DND-41 (cell line): ENCODE measurements around the gene ATP9B.

Experiments used
- ATAC-seq: fragments of 200-7000 bp; cut with Tn5 transposase; 3 replicates; pipeline ENCODE4 v1.9.1; 2021; ENCODE audit warnings: low read depth; ENCODE audit not compliant: insufficient read depth
- DNase-seq: peaks from one replicate; pipeline ENCODE4 v3.0.0-alpha.2; 2020
- H2AFZ ChIP-seq: 2 replicates; pipeline ENCODE4 v1.6.0; 2012; ENCODE audit warnings: low read depth, low read length
- H3K27ac ChIP-seq: 2 replicates; pipeline ENCODE4 v1.5.1; 2012; ENCODE audit warnings: low read length, inconsistent platforms
- H3K27me3 ChIP-seq: fragments of 200-600 bp; sonication (generic); 2 replicates; pipeline ENCODE4 v1.6.0; 2012; ENCODE audit warnings: low read length, mild to moderate bottlenecking, inconsistent platforms; ENCODE audit not compliant: insufficient read depth, poor library complexity
- H3K36me3 ChIP-seq: 2 replicates; pipeline ENCODE4 v1.5.1; 2012; ENCODE audit warnings: low read length, inconsistent platforms; ENCODE audit not compliant: insufficient read depth
- H3K4me1 ChIP-seq: 2 replicates; pipeline ENCODE4 v1.5.1; 2012; ENCODE audit warnings: mild to moderate bottlenecking, low read length; ENCODE audit not compliant: insufficient read depth
- H3K4me2 ChIP-seq: 2 replicates; pipeline ENCODE4 v1.6.0; 2012; ENCODE audit warnings: mild to moderate bottlenecking, moderate library complexity, low read length, inconsistent platforms; ENCODE audit not compliant: insufficient read depth
- H3K4me3 ChIP-seq, 2 experiments: fragments of 200-600 bp in 1 of 2; shearing (Covaris generic) in 1 of 2; 2 replicates each; pipeline ENCODE4 v1.5.1; 2012 to 2016; ENCODE audit warnings: inconsistent platforms in 2 of 2, low read length in 2 of 2, mild to moderate bottlenecking in 2 of 2, low read depth in 1 of 2, moderate library complexity in 1 of 2
- H3K79me2 ChIP-seq: 2 replicates; pipeline ENCODE4 v1.6.0; 2012; ENCODE audit warnings: low read length, inconsistent platforms; ENCODE audit not compliant: insufficient read depth
- H3K9ac ChIP-seq: 2 replicates; pipeline ENCODE4 v1.6.0; 2012; ENCODE audit warnings: low read depth, mild to moderate bottlenecking, inconsistent platforms, low read length, moderate library complexity
- H3K9me3 ChIP-seq: 2 replicates; pipeline ENCODE4 v1.5.1; 2012; ENCODE audit warnings: low read length, moderate library complexity, mild to moderate bottlenecking, inconsistent platforms; ENCODE audit not compliant: insufficient read depth, severe bottlenecking
- H4K20me1 ChIP-seq: 2 replicates; pipeline ENCODE4 v1.6.0; 2012; ENCODE audit warnings: low read length; ENCODE audit not compliant: insufficient read depth
- EZH2 ChIP-seq: IDR thresholded peaks from 3 replicates; pipeline ENCODE4 v1.6.1; 2012; ENCODE audit warnings: borderline replicate concordance, low read depth, mild to moderate bottlenecking, moderate library complexity, low read length, inconsistent platforms; ENCODE audit not compliant: severe bottlenecking
- TF ChIP-seq, protein P1 (sequence below): IDR thresholded peaks from 2 replicates; pipeline ENCODE4 v1.5.1; 2012; ENCODE audit warnings: borderline replicate concordance, low read length, moderate library complexity, mild to moderate bottlenecking; ENCODE audit not compliant: poor library complexity, severe bottlenecking; ENCODE audit errors: extremely low read depth

ATP9B gene

DNA sequence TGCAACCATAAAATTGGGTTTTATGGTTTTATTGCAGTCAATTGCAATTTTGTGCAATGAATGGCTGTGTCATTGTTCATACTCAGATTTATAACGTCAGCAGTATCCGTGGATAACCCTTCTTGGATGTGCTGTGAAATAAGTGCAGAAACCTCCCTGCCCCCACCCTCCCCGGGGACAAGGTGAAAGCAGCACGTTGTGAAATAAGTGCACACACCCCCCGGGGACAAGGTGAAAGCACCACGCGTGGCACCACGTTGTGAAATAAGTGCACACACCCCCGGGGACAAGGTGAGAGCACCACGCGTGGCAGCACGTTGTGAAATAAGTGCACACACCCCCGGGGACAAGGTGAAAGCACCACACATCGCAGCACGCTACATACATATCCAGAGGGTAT, 232.9 kb downstream of the ATP9B start:
- H3K36me3 ChIP-seq: peaks cover 35% of the 10 kb centered on the region
- H3K4me3 ChIP-seq: no peak overlapping the region
- peaks cover 2% of the 10 kb centered on the region; the same call in 1 of the 2 replicates for H4K20me1 ChIP-seq
- no peak for TF ChIP-seq EZH2
- TF ChIP-seq, protein P1, sequence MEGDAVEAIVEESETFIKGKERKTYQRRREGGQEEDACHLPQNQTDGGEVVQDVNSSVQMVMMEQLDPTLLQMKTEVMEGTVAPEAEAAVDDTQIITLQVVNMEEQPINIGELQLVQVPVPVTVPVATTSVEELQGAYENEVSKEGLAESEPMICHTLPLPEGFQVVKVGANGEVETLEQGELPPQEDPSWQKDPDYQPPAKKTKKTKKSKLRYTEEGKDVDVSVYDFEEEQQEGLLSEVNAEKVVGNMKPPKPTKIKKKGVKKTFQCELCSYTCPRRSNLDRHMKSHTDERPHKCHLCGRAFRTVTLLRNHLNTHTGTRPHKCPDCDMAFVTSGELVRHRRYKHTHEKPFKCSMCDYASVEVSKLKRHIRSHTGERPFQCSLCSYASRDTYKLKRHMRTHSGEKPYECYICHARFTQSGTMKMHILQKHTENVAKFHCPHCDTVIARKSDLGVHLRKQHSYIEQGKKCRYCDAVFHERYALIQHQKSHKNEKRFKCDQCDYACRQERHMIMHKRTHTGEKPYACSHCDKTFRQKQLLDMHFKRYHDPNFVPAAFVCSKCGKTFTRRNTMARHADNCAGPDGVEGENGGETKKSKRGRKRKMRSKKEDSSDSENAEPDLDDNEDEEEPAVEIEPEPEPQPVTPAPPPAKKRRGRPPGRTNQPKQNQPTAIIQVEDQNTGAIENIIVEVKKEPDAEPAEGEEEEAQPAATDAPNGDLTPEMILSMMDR: no peak
- H3K27ac ChIP-seq: no peak overlapping the region
- no peaks in the 10 kb centered on the region for H3K9me3 ChIP-seq
- DNase-seq (no peak), ATAC-seq (no peak)
- no peaks in the 10 kb centered on the region for H3K79me2 ChIP-seq
- H2AFZ ChIP-seq: no peak overlapping the region
- H3K4me2 ChIP-seq: no peak overlapping the region
- no peak overlapping the region for H3K9ac ChIP-seq
- H3K27me3 ChIP-seq: no peaks in the 10 kb centered on the region
- H3K4me1 ChIP-seq: no peaks in the 10 kb centered on the region

DNA sequence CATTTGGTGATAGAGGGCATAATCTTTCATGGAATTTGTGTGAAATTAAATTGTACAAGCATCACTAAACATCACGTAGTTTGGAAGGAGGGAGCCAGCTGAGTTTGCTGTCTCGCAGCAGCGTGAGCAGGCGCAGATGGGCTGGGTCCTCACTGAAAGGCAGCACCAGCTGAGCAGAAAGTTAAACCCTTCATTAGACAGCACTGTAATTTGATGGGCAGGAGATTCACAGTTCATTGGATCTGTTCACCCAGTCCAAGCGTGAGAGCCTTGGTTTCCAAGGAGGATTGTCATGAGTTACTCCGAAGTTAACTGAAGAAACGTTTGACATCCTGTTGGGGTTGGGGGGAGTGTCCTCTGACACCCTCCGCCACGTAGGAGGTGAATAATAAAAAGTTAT, 236.7 kb downstream of the ATP9B start:
- no peaks in the 10 kb centered on the region for H3K79me2 ChIP-seq
- H2AFZ ChIP-seq: no peak overlapping the region
- ATAC-seq (no peak), DNase-seq (no peak)
- H3K9me3 ChIP-seq: no peaks in the 10 kb centered on the region
- H4K20me1 ChIP-seq: no peaks in the 10 kb centered on the region; the same call in 1 of the 2 replicates
- no peaks in the 10 kb centered on the region for H3K27me3 ChIP-seq
- no peak overlapping the region for H3K4me3 ChIP-seq
- H3K36me3 ChIP-seq: peaks cover 43% of the 10 kb centered on the region
- no peak overlapping the region for H3K27ac ChIP-seq
- no peak overlapping the region for H3K9ac ChIP-seq
- no peak overlapping the region for H3K4me2 ChIP-seq
- no peaks in the 10 kb centered on the region for H3K4me1 ChIP-seq
- no peak for TF ChIP-seq EZH2
- TF ChIP-seq, protein P1: no peak

DNA sequence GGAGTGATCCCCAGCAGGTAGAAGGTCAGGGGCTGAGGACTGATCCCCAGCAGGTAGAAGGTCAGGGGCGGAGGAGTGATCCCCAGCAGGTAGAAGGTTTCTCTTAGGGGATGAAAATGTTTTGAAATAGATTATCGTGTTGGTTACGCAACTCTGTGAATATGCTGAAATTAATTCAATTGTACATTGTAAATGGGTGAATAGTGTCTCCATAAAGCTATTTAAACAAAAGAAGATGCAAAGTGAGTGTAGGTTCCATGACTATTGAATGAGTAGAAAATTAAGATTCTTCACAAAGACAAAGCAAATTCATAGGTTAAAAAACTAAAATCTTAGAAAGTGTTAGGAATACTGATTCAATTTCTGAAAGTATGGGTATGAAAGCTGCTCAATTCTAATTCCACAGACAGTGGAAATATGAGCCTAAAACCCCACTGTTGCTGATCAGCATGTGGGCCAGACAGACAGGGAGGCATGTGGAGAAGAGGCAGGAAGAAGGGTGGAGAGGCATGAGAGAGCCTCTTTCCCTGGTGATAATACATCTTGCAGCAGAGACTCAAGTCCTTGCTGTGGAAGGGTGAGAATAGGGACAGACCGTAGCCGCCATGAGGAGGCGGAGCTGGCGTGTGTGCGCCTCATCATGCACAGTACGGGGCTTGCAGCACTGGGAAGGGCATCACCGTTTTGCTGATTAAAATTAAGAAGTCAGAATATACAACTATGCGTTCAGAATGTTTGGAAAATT, 240.6 kb downstream of the ATP9B start:
- Histone ChIP-seq H3K36me3 (peaks cover 44% of the 10 kb centered on the region), H3K4me1 (no peaks in the 10 kb centered on the region), H3K9me3 (no peaks in the 10 kb centered on the region), H3K4me3 (no peak overlapping the region), H3K79me2 (no peaks in the 10 kb centered on the region), H3K4me2 (no peak overlapping the region), H4K20me1 (no peaks in the 10 kb centered on the region; the same call in 1 of the 2 replicates), H3K27me3 (no peaks in the 10 kb centered on the region), H3K9ac (no peak overlapping the region), H3K27ac (no peak overlapping the region), H2AFZ (no peak overlapping the region)
- no peak for ATAC-seq
- DNase-seq: no peak
- no peak for TF ChIP-seq EZH2
- TF ChIP-seq, protein P1: no peak
